OCI-LY3 (cell line): Measurements from ENCODE around the gene ZNF24.

Experiments
- CTCF ChIP-seq: fragments of 200-600, 300-600 bp; sonication (generic); IDR thresholded peaks from 2 replicates; pipeline ENCODE4 v1.5.1; 2014; ENCODE audit warnings: antibody characterized with exemption, low read length, low read depth
- EZH2phosphoT487 ChIP-seq: fragments of 200-600 bp; shearing (Covaris generic); IDR thresholded peaks from 2 replicates; pipeline ENCODE4 v1.6.1; 2018; ENCODE audit warnings: antibody characterized with exemption, mixed run types, low read depth

GRCh38 chr18:35334212-35334611, 10.0 kb downstream of the ZNF24 start:
- no peak for TF ChIP-seq CTCF
- no peak for TF ChIP-seq EZH2phosphoT487
